ENCODE measurements around the gene KCNIP4. TPM values are rescaled to one million over a fixed set of nuclear protein-coding genes. Genes with fewer than 3 reads are reported as not detected.

KCNIP4 gene
- total RNA-seq, 2 experiments from 2014 or later, result not detected

GRCh38 chr4:21960793-21961192, 12.2 kb upstream of the KCNIP4 start:
- no peaks in the 10 kb centered on the region for H3K36me3 Mint-ChIP-seq
- POLR2A ChIA-PET, result no interaction called here
- H3K27me3 Mint-ChIP-seq, result no peaks in the 10 kb centered on the region
- H3K4me3 Mint-ChIP-seq, result no peak overlapping the region
- intact Hi-C loops (cut with micrococcal nuclease), result no loop called here
- CTCF ChIA-PET, result no interaction called here
- H3K27ac Mint-ChIP-seq, result no peak overlapping the region
- H3K4me1 Mint-ChIP-seq (ENCODE audit: low read depth), result no peaks in the 10 kb centered on the region
- DNase-seq, result no peak
- peaks cover 15% of the 10 kb centered on the region for H3K9me3 Mint-ChIP-seq

GRCh38 chr4:21954916-21955315, 6.3 kb upstream of the KCNIP4 start:
- intact Hi-C loops (cut with micrococcal nuclease), result no loop called here
- ChIA-PET CTCF (no interaction called here), POLR2A (no interaction called here)
- Mint-ChIP-seq H3K9me3 (peaks cover 10% of the 10 kb centered on the region), H3K4me1 (ENCODE audit: low read depth) (no peaks in the 10 kb centered on the region), H3K4me3 (no peak overlapping the region), H3K27ac (no peak overlapping the region), H3K36me3 (no peaks in the 10 kb centered on the region), H3K27me3 (no peaks in the 10 kb centered on the region)
- no peak for DNase-seq

GRCh38 chr4:21953653-21954052, 5.1 kb upstream of the KCNIP4 start:
- Mint-ChIP-seq H3K4me1 (ENCODE audit: low read depth) (no peaks in the 10 kb centered on the region), H3K4me3 (no peak overlapping the region), H3K9me3 (peaks cover 6% of the 10 kb centered on the region), H3K27me3 (peaks cover 6% of the 10 kb centered on the region), H3K27ac (no peak overlapping the region), H3K36me3 (no peaks in the 10 kb centered on the region)
- DNase-seq, result no peak
- CTCF ChIA-PET, result no interaction called here
- intact Hi-C loops (cut with micrococcal nuclease), result no loop called here
- POLR2A ChIA-PET, result no interaction called here

GRCh38 chr4:21952549-21952948, 4.0 kb upstream of the KCNIP4 start:
- intact Hi-C loops (cut with micrococcal nuclease), result no loop called here
- CTCF ChIA-PET, result no interaction called here
- Mint-ChIP-seq H3K36me3 (peaks cover 4% of the 10 kb centered on the region), H3K4me3 (no peak overlapping the region), H3K9me3 (peaks cover 3% of the 10 kb centered on the region), H3K27ac (no peak overlapping the region), H3K27me3 (peaks cover 15% of the 10 kb centered on the region), H3K4me1 (ENCODE audit: low read depth) (no peaks in the 10 kb centered on the region)
- DNase-seq, result no peak
- POLR2A ChIA-PET, result no interaction called here

- ChIA-PET POLR2A (no interaction called here), CTCF (no interaction called here)
- intact Hi-C loops (cut with micrococcal nuclease), result no loop called here
- H3K36me3 Mint-ChIP-seq, result peaks cover 4% of the 10 kb centered on the region
- no peak overlapping the region for H3K4me3 Mint-ChIP-seq
- H3K4me1 Mint-ChIP-seq (ENCODE audit: low read depth), result no peaks in the 10 kb centered on the region
- no peak for DNase-seq
- no peaks in the 10 kb centered on the region for H3K9me3 Mint-ChIP-seq
- no peak overlapping the region for H3K27ac Mint-ChIP-seq
- H3K27me3 Mint-ChIP-seq, result peaks cover 16% of the 10 kb centered on the region
Measured at GRCh38 chr4:21949073-21949457, 493 bp upstream of the KCNIP4 start.

- ChIA-PET POLR2A (no interaction called here), CTCF (no interaction called here)
- intact Hi-C loops (cut with micrococcal nuclease), result no loop called here
- no peak for DNase-seq
- Mint-ChIP-seq H3K27me3 (peaks cover 16% of the 10 kb centered on the region), H3K36me3 (peaks cover 4% of the 10 kb centered on the region), H3K4me1 (ENCODE audit: low read depth) (no peaks in the 10 kb centered on the region), H3K27ac (no peak overlapping the region), H3K9me3 (peaks cover 5% of the 10 kb centered on the region), H3K4me3 (no peak overlapping the region)
Measured at GRCh38 chr4:21947791-21948346, 703 bp downstream of the KCNIP4 start.

- POLR2A ChIA-PET, result no interaction called here
- intact Hi-C loops (cut with micrococcal nuclease), result no loop called here
- peaks cover 4% of the 10 kb centered on the region for H3K36me3 Mint-ChIP-seq
- no peak for DNase-seq
- peaks cover 16% of the 10 kb centered on the region for H3K27me3 Mint-ChIP-seq
- CTCF ChIA-PET, result no interaction called here
- H3K4me1 Mint-ChIP-seq (ENCODE audit: low read depth), result no peaks in the 10 kb centered on the region
- no peak overlapping the region for H3K4me3 Mint-ChIP-seq
- H3K9me3 Mint-ChIP-seq, result peaks cover 5% of the 10 kb centered on the region
- no peak overlapping the region for H3K27ac Mint-ChIP-seq
Measured at GRCh38 chr4:21946858-21947257, 1.7 kb downstream of the KCNIP4 start.

GRCh38 chr4:21921526-21922180, 26.9 kb downstream of the KCNIP4 start:
- intact Hi-C loops (cut with micrococcal nuclease), result no loop called here
- Mint-ChIP-seq H3K9me3 (peaks cover 2% of the 10 kb centered on the region), H3K4me3 (no peak overlapping the region), H3K27me3 (no peaks in the 10 kb centered on the region), H3K36me3 (no peaks in the 10 kb centered on the region), H3K4me1 (ENCODE audit: low read depth) (no peaks in the 10 kb centered on the region), H3K27ac (no peak overlapping the region)
- ChIA-PET POLR2A (no interaction called here), CTCF (no interaction called here)
- no peak for DNase-seq

GRCh38 chr4:21915761-21916160, 32.8 kb downstream of the KCNIP4 start:
- POLR2A ChIA-PET, result no interaction called here
- H3K27me3 Mint-ChIP-seq, result no peaks in the 10 kb centered on the region
- DNase-seq, result no peak
- no peaks in the 10 kb centered on the region for H3K36me3 Mint-ChIP-seq
- intact Hi-C loops (cut with micrococcal nuclease), result no loop called here
- no peaks in the 10 kb centered on the region for H3K4me1 Mint-ChIP-seq (ENCODE audit: low read depth)
- CTCF ChIA-PET, result no interaction called here
- H3K27ac Mint-ChIP-seq, result no peak overlapping the region
- H3K9me3 Mint-ChIP-seq, result peaks cover 4% of the 10 kb centered on the region
- H3K4me3 Mint-ChIP-seq, result no peak overlapping the region

GRCh38 chr4:21901831-21902230, 46.7 kb downstream of the KCNIP4 start:
- Mint-ChIP-seq H3K4me1 (ENCODE audit: low read depth) (no peaks in the 10 kb centered on the region), H3K4me3 (no peak overlapping the region), H3K9me3 (peaks cover 17% of the 10 kb centered on the region), H3K27ac (no peak overlapping the region), H3K27me3 (no peaks in the 10 kb centered on the region), H3K36me3 (no peaks in the 10 kb centered on the region)
- CTCF ChIA-PET, result no interaction called here
- no peak for DNase-seq
- POLR2A ChIA-PET, result no interaction called here
- intact Hi-C loops (cut with micrococcal nuclease), result no loop called here

GRCh38 chr4:21901281-21901680, 47.3 kb downstream of the KCNIP4 start:
- intact Hi-C loops (cut with micrococcal nuclease), result no loop called here

GRCh38 chr4:21900211-21900610, 48.4 kb downstream of the KCNIP4 start:
- ChIA-PET CTCF (no interaction called here), POLR2A (no interaction called here)
- H3K4me1 Mint-ChIP-seq (ENCODE audit: low read depth), result no peaks in the 10 kb centered on the region
- intact Hi-C loops (cut with micrococcal nuclease), result no loop called here
- no peaks in the 10 kb centered on the region for H3K27me3 Mint-ChIP-seq
- H3K27ac Mint-ChIP-seq, result no peak overlapping the region
- H3K36me3 Mint-ChIP-seq, result no peaks in the 10 kb centered on the region
- H3K4me3 Mint-ChIP-seq, result no peak overlapping the region
- DNase-seq, result no peak
- peaks cover 17% of the 10 kb centered on the region for H3K9me3 Mint-ChIP-seq

More at GRCh38 chr4:21901281-21901680, 47.3 kb downstream of the KCNIP4 start:
- H3K9me3 Mint-ChIP-seq, result peaks cover 17% of the 10 kb centered on the region
- no peaks in the 10 kb centered on the region for H3K4me1 Mint-ChIP-seq (ENCODE audit: low read depth)
- H3K4me3 Mint-ChIP-seq, result no peak overlapping the region
- no peak overlapping the region for H3K27ac Mint-ChIP-seq
- no peaks in the 10 kb centered on the region for H3K36me3 Mint-ChIP-seq
- no peak for DNase-seq
- POLR2A ChIA-PET, result no interaction called here
- H3K27me3 Mint-ChIP-seq, result no peaks in the 10 kb centered on the region
- CTCF ChIA-PET, result no interaction called here

GRCh38 chr4:21898101-21898500, 50.5 kb downstream of the KCNIP4 start:
- ChIA-PET CTCF (no interaction called here), POLR2A (no interaction called here)
- no peak overlapping the region for H3K27ac Mint-ChIP-seq
- DNase-seq, result no peak
- no peaks in the 10 kb centered on the region for H3K4me1 Mint-ChIP-seq (ENCODE audit: low read depth)
- H3K9me3 Mint-ChIP-seq, result peaks cover 24% of the 10 kb centered on the region
- no peaks in the 10 kb centered on the region for H3K36me3 Mint-ChIP-seq
- intact Hi-C loops (cut with micrococcal nuclease), result no loop called here
- no peak overlapping the region for H3K4me3 Mint-ChIP-seq
- H3K27me3 Mint-ChIP-seq, result no peaks in the 10 kb centered on the region

Data from activated CD4-positive, alpha-beta memory T cell treated with anti-CD3 and anti-CD28 coated beads for 36 hours (primary cell).